Measurements from ENCODE around the gene MDM2.
"Not testable (repeated sequence)": the region's sequence is repeated elsewhere in the genome, so short reads cannot be mapped to it uniquely, and the experiment has no call there.

The MDM2 gene

DNA sequence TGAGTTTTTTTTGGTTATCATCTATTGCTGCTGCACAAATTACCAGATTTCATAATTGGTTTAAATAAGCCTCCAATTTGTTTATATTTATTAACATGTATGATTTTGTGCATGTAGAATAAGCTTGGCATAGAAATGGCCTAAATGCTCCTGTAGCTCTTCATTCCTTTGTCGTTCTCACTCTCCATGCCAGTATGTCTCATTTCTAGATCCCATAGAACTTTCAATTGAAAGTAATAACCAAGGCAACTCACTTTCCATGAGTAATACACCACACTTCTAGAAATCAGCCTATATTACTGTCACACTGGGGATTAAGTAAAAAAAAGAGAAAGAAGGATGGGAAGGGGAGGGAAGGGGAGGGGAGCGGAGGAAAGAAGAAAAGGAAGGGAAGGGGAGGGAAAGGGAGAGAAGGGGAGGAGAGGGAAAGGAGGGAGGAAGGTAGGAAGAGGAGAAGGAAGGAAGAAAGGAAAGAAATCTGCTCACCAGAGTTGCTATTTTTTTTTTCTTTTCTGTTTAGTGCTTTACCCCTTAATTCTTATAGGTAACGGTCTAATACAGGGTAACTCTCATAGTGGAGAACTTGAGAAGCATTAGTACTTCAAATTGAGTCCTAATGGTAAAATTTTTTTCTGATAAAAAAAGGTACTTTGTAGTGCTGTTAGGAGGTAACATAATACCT, 45.6 kb downstream of the MDM2 start:
- no peak for DNase-seq (ENCODE audit: low read depth)

DNA sequence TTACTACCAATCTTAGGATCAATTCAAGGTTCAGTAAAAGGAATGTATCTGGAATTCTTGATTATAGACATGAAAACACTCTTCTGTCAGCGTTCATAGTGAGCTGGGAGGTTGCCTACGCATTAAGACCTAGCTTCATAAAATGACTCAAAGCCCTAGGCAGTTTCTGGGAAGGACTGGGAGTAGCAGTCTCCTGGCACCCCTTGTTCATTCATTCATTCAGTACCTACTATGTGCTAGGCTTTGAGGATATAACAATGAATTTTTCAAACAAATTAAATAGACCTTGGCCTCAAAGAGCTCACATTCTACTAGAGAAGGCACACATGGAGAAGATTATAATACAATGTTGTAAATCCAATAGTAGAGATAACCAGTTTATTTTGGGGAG, 46.1 kb downstream of the MDM2 start:
- no peak for DNase-seq (ENCODE audit: low read depth)

DNA sequence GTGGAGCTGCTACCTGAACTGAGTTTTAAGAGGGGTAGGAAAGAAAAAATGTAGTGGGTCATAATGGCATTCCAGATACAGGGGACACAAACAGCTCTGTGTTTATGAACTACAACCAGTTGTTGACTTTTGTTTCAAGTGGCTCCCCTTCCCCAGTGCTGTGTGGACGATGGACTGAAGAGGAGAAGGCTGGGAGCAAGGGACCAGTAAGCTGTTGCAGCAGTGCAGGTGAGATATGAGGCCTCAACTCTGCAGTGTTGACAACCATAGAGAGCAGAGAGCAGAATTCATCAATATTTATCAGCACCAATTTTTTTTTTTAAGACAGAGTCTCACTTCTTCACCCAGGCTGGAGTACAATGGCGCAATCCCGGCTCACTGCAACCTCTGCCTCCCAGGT, 46.6 kb downstream of the MDM2 start:
- no peak for DNase-seq (ENCODE audit: low read depth)

- DNase-seq (ENCODE audit: low read depth): no peak
These were observed 47.1 kb downstream of the MDM2 start for GRCh38 chr12:68855111-68855510.

- DNase-seq (ENCODE audit: low read depth): no peak
These were observed 47.8 kb downstream of the MDM2 start for GRCh38 chr12:68855771-68856170.

- no peak for DNase-seq (ENCODE audit: low read depth)
These were observed 48.5 kb downstream of the MDM2 start for GRCh38 chr12:68856510-68856909.

DNA sequence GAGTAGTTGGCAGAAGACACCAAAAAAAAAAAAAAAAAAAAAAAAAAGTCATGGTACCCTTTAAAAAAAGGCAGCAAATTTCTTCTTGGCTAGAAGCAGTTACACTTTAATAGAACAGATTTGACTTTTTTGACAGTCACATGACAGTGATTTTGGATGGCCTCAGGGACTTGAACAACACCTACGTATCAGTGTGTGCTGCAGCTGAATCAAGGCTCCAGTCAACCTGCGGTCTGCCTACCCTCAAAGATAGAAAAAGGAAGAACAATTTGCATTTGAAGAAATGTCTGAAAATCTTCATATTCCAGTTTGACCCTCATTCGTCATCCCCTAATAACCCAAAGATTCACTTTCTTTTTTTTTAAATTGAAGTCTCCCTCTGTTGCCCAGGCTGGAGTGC, 53.9 kb downstream of the MDM2 start:
- DNase-seq (ENCODE audit: low read depth): no peak

GRCh38 chr12:68863109-68863770, 55.3 kb downstream of the MDM2 start:
- no peak for DNase-seq (ENCODE audit: low read depth)

DNA sequence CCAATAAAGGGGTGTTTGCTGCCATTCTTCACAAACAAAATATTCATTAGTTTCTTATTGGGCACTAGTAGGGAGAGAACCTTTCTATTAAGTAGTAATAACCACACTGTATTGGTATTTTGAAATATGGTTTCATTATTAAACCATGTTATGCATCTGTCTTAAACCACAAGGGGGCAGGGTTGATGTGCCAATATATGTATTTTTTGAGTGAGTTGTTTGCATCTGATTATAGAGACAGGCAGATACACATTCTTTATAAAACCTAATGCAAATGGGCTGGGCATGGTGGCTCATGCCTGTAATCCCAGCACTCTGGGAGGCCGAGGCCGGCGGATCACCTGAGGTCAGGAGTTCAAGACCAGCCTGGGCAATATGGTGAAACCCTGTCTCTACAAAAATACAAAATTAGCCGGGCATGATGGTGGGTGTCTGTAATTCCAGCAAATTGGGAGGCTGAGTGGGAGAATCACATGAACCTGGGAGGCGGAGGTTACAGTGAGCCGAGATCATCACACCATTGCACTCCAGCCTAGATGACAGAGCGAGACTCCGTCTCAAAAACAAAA, 56.0 kb downstream of the MDM2 start:
- DNase-seq (ENCODE audit: low read depth): not testable (repeated sequence)

DNA sequence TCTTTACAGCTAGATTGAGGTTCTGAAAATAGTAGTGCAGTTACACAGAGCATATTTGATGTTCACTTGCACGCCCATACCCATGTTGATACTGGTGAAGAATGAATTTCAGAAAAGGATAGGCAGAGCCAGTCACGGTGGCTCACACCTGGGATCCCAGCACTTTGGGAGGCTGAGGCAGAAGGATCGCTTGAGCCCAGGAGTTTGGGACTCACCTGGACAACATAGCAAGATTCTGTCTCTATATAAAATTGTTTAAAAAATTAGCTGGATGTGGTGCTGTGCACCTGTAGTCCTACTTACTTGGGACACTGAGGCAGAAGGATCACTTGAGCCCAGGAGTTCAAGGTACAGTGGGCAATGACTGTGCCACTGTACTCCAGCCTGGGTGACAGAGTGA, 56.6 kb downstream of the MDM2 start:
- no peak for DNase-seq (ENCODE audit: low read depth)

- DNase-seq (ENCODE audit: low read depth): no peak
These were observed 57.6 kb downstream of the MDM2 start for GRCh38 chr12:68865399-68866164.

DNA sequence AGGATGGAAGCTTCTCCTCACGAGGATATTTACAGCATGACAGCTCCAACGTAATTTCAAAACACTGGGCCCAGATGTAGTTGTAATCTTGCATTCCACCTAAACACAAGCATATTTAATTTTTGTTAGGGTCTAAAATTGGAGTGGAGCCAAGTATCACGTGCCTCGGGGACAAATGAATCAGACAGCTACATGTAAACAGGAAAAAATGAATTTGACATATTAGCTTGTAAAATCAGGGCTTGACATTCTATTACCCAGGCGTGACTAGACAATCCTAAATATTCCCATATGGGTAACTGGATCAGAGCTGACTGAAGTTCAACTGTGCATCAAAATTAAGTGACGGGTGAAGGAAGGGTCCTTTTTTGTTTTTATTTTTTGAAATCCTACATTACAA, 59.0 kb downstream of the MDM2 start:
- no peak for DNase-seq (ENCODE audit: low read depth)

GRCh38 chr12:68867606-68868005, 59.6 kb downstream of the MDM2 start:
- no peak for DNase-seq (ENCODE audit: low read depth)

DNA sequence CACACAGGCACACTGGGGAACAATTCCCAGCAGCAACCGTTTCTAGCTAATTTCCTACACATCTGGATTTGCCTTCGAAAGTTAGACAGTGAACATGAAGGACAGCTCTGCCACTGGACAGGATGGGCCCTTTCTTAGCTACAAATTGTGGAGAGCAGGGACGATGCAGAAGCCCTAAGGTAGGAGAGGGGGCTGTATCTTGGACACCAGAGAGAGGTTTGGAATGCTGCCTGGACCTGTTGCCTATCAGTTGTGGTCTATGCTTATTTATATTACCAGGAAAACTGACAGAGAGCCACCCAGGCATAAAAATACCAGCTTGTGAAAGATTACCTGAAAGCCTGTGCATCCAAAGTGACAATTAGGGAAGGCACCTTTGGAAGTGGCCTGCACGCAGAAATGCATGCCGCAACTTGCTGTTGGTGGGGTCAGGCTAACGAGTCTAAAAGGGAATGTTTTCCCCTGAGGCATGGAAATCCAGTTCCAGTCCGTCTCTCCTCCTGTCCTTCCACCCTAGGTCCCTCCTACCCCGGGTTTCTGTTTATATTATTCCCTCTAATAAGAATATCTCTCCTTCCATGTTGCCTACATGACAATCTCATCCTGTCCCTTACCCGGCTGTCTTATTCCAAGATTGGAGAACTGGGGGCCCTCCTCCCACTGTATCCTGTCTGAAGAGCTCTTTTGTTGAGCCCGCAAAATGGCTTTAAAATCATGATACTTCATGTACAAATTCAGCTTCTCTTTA, 60.2 kb downstream of the MDM2 start:
- no peak for DNase-seq (ENCODE audit: low read depth)

- DNase-seq (ENCODE audit: low read depth): no peak
These were observed 62.0 kb downstream of the MDM2 start for GRCh38 chr12:68870011-68870410.

- DNase-seq (ENCODE audit: low read depth): no peak
These were observed 62.5 kb downstream of the MDM2 start for GRCh38 chr12:68870443-68870842.

GRCh38 chr12:68871396-68871795, 63.4 kb downstream of the MDM2 start:
- DNase-seq (ENCODE audit: low read depth): no peak

GRCh38 chr12:68871921-68872320, 63.9 kb downstream of the MDM2 start:
- DNase-seq (ENCODE audit: low read depth): peak; percentile 4

DNA sequence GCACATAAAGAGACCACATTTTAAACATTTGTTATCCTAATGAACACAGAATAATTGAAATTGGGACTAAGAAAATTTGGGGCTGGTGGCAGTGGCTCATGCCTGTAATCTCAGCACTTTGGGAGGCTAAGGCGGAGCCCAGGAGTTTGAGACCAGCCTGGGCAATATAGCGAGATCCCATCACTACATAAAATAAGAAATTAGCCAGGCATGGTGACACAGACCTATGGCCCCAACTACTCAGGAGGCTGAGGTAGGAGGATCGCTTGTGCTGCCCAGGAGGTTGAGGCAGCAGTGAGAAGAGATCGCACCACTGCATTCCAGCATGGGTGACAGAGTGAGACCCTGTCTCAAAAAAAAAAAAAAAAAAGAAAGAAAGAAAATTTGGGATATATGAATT, 65.3 kb downstream of the MDM2 start:
- no peak for DNase-seq (ENCODE audit: low read depth)

DNA sequence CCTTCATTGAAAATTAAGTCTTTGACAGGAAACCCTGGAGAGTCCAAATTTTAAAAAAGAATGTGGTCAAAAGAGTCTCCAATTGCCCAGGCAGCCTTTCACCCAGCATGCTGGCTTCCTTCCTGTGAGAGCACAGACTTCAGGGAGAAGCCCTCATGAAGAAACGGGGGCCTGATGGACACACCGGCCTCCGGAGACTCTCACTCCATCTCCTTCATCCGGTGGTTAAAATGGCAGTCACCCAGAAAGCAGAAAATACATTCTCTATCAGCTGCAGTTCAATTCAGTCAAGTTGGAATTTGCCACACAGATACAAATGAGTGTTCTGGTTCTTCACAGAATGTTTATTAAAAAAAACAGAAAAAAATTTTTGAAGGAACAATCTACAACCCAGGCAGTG, 68.5 kb downstream of the MDM2 start:
- DNase-seq (ENCODE audit: low read depth): no peak

DNA sequence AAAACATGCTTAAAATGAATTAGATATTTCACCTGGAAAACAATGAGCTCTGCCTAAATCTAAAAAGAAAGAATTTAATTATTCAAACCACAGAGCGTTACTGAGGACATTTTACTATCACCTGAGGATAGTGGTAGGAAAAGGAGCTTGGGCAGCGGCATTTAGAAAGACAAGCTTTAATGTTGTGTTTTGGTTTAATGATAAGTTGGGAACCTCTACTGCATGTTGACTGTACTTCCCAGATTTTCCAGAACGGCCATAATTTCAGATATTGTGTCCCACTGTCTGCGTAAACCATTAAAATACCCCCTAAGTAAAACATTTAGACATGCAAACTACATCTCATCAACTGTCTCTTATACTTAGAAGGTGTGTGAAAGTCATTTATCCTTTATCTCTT, 69.6 kb downstream of the MDM2 start:
- no peak for DNase-seq (ENCODE audit: low read depth)

DNA sequence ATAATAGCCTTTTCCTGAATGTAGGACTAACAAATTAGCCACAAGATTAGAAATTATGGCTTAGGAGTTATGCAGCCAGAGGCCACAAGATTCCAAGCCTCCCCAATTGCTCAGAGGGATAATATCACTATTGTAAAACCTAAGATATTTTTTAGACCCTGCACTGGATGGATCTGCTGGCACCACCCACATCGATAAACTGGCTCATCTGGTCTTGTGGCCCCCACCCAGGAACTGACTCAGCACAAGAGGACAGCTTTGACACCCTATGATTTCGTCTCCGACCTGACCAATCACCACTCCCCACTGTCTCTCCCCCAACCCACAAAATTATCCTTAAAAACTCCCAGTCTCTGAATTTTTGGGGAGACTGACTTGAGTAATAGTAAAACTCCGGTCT, 70.3 kb downstream of the MDM2 start:
- DNase-seq (ENCODE audit: low read depth): no peak

All from activated T-cell treated with anti-CD3 and anti-CD28 coated beads for 48 hours (primary cell).